Lower lobe of right lung (tissue), 2 donors: ENCODE measurements around the gene AK8. TPM values are rescaled to one million over a fixed set of nuclear protein-coding genes. Genes with fewer than 3 reads are reported as not detected.

ENCODE experiments used
- ATAC-seq, 2 donors: fragments of 200-7000 bp; cut with Tn5 transposase; one replicate each; pipeline ENCODE4 v1.9.1; 2020 to 2022; ENCODE audit warnings: mild to moderate bottlenecking in 2 of 2, moderate library complexity in 2 of 2
- DNase-seq: peaks from one replicate; pipeline ENCODE4 v3.0.0-alpha.2; 2020
- H3K27ac ChIP-seq: fragments of 200-600 bp; one replicate; pipeline ENCODE4 v1.8.0; 2022
- H3K27me3 ChIP-seq: fragments of 200-600 bp; one replicate; pipeline ENCODE4 v1.8.0; 2022; ENCODE audit warnings: low read depth
- H3K36me3 ChIP-seq: fragments of 200-600 bp; one replicate; pipeline ENCODE4 v1.8.0; 2022; ENCODE audit warnings: mild to moderate bottlenecking
- H3K4me1 ChIP-seq: fragments of 200-600 bp; one replicate; pipeline ENCODE4 v1.8.0; 2022
- H3K4me3 ChIP-seq: fragments of 200-600 bp; one replicate; pipeline ENCODE4 v1.8.0; 2022; ENCODE audit warnings: mild to moderate bottlenecking
- H3K9me3 ChIP-seq: fragments of 200-600 bp; one replicate; pipeline ENCODE4 v1.8.0; 2022
- intact Hi-C: fragments of 100-400 bp; cut with DNase I; formaldehyde crosslinking; loops from one replicate; pipeline ENCODE4 v1.11.0; 2022
- total RNA-seq: library from RNA; stranded (reverse); fragmentation: NEBNext Ultra II Directional; extraction: Animal tissue kit (Norgen Biotek cat#: 25700); gene quantifications from one replicate; pipeline ENCODE4 v1.2.1, GENCODE V29; 2021
- TF ChIP-seq, protein P1 (sequence below): fragments of 200-600 bp; IDR thresholded peaks from one replicate; pipeline ENCODE4 v1.8.0; 2022; ENCODE audit warnings: antibody characterized with exemption, mild to moderate bottlenecking
- donor health status: DM: no; HTN: yes; CAD: no; lungs with severe emphysema.

The AK8 gene
- total RNA-seq, 1 donor from 2014 or later = 6.1 TPM

- no peak for DNase-seq
- Histone ChIP-seq H3K4me1 (no peaks in the 10 kb centered on the region), H3K9me3 (no peaks in the 10 kb centered on the region), H3K27ac (no peak overlapping the region), H3K36me3 (no peaks in the 10 kb centered on the region), H3K4me3 (no peak overlapping the region), H3K27me3 (no peaks in the 10 kb centered on the region)
- intact Hi-C loops = no loop called here
- TF ChIP-seq, protein P1, sequence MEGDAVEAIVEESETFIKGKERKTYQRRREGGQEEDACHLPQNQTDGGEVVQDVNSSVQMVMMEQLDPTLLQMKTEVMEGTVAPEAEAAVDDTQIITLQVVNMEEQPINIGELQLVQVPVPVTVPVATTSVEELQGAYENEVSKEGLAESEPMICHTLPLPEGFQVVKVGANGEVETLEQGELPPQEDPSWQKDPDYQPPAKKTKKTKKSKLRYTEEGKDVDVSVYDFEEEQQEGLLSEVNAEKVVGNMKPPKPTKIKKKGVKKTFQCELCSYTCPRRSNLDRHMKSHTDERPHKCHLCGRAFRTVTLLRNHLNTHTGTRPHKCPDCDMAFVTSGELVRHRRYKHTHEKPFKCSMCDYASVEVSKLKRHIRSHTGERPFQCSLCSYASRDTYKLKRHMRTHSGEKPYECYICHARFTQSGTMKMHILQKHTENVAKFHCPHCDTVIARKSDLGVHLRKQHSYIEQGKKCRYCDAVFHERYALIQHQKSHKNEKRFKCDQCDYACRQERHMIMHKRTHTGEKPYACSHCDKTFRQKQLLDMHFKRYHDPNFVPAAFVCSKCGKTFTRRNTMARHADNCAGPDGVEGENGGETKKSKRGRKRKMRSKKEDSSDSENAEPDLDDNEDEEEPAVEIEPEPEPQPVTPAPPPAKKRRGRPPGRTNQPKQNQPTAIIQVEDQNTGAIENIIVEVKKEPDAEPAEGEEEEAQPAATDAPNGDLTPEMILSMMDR = no peak
- peak; percentile 4 to 14 for ATAC-seq
These were observed 50.7 kb downstream of the AK8 start for GRCh38 chr9:132827366-132827765.

DNA sequence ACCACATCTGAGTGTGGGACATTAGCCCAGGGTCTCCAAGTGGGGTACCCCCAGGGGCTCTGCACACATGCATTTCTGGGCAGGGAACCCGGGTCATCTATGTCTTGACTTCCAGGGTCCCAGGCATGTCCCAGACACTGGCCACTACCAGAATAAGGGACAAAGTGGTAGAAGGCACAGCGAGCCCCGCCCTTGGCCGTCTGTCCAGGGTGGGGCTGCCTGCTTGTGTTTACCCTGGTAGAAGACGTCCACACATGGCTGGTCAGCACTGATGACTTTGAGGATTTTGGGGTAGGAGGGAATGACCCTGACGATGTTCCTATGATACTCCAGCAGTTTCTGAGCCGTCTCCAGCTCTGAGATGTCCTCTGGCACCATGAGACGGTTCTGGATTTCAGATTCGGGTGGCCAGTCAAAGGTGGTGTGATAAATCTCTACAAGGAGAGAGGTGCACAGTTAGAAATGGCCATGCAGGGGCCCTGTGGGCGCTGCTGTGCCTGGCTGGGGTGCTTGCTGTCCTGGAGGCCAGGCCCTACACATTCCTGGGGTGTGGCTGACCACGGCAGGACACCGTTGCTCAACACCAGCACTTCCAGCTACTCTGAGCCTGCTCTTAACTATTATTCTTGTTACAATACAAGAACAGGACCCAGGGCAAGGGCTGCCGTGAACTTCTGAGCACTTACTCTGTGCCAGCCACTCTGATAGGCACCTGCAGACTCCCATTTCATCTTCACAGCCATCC, 51.3 kb downstream of the AK8 start:
- ATAC-seq = peak; percentile 93 to 95
- H3K4me3 ChIP-seq = no peak overlapping the region
- no peaks in the 10 kb centered on the region for H3K4me1 ChIP-seq
- intact Hi-C loops = no loop called here
- H3K27me3 ChIP-seq = no peaks in the 10 kb centered on the region
- no peaks in the 10 kb centered on the region for H3K36me3 ChIP-seq
- DNase-seq = peak; percentile 83
- no peaks in the 10 kb centered on the region for H3K9me3 ChIP-seq
- TF ChIP-seq, protein P1 = no peak
- no peak overlapping the region for H3K27ac ChIP-seq

GRCh38 chr9:132826131-132826530, 52.0 kb downstream of the AK8 start:
- Histone ChIP-seq H3K4me1 (no peaks in the 10 kb centered on the region), H3K9me3 (no peaks in the 10 kb centered on the region), H3K27ac (no peak overlapping the region), H3K4me3 (no peak overlapping the region), H3K27me3 (no peaks in the 10 kb centered on the region), H3K36me3 (no peaks in the 10 kb centered on the region)
- peak in 1 of 2 donors; percentile 4 for ATAC-seq
- intact Hi-C loops = no loop called here
- no peak for DNase-seq
- TF ChIP-seq, protein P1 = no peak

DNA sequence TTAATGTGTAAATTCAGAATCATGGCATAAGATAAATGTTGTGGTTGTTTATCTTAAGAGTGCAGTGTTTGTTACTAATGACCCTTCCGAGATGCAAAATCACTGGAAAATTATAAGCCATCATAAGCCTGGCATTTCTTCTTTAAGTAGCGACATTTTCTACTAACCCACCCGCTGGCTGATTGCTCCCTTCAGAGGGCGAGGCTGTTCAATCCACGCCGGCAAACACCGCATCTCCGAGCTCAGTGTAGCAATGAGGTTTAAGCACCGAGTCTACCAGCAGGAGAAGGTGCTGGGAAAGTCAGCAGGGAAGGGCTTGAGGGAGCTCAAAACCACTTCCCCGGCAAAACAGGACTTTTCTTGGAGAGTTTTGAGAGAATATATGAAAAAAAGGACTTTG, 52.7 kb downstream of the AK8 start:
- H3K9me3 ChIP-seq = no peaks in the 10 kb centered on the region
- no peak for ATAC-seq
- no peaks in the 10 kb centered on the region for H3K27me3 ChIP-seq
- no peak for DNase-seq
- intact Hi-C loops = no loop called here
- no peaks in the 10 kb centered on the region for H3K36me3 ChIP-seq
- TF ChIP-seq, protein P1 = no peak
- no peak overlapping the region for H3K4me3 ChIP-seq
- H3K27ac ChIP-seq = no peak overlapping the region
- H3K4me1 ChIP-seq = no peaks in the 10 kb centered on the region

GRCh38 chr9:132824951-132825350, 53.1 kb downstream of the AK8 start:
- ATAC-seq (no peak), DNase-seq (no peak)
- Histone ChIP-seq H3K36me3 (no peaks in the 10 kb centered on the region), H3K27me3 (no peaks in the 10 kb centered on the region), H3K4me1 (no peaks in the 10 kb centered on the region), H3K4me3 (no peak overlapping the region), H3K9me3 (no peaks in the 10 kb centered on the region), H3K27ac (no peak overlapping the region)
- TF ChIP-seq, protein P1 = no peak
- intact Hi-C loops = no loop called here
